ENCODE measurements around the gene VSTM2A.
"Not testable (repeated sequence)": the region's sequence is repeated elsewhere in the genome, so short reads cannot be mapped to it uniquely, and the experiment has no call there.

VSTM2A gene

GRCh38 chr7:54541669-54542625 is at the start of gene VSTM2A:
VSTM2A (plus strand) TSS chr7:54542375; CDS start chr7:54542731, 356 bp downstream.
- DNase-seq: no peak

DNA sequence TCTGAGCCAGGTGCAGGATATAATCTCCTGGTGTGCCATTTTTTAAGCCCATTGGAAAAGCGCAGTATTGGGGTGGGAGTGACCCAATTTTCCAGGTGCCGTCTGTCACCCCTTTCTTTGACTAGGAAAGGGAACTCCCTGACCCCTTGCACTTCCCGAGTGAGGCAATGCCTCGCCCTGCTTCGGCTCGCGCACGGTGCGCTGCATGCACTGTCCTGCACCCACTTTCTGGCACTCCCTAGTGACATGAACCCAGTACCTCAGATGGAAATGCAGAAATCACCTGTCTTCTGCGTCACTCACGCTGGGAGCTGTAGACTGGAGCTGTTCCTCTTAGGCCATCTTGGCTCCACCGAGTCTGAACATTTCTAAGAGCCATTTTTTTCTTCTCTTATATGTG is 37.6 kb upstream of the VSTM2A start:
- not testable (repeated sequence) for DNase-seq

GRCh38 chr7:54529568-54529967 is 12.6 kb upstream of the VSTM2A start:
- no peak for DNase-seq

DNA sequence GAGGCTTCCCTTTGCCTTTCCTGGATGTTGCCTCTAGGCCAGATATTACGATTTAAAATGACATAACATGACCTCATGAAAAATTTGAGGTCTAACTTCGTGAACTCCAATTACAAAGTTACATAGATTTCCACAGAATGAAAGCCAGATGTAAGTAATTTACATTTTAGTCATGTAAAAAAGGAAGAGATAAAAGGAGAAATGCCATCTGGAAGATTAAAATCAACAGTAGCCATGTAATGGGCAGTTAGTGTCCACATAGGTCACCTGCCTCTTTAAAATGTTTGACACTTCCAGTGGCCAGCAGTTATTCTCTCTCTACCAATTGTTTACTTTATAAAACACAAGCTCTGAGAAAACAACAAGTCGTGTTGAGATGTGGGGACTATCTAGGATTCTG is 4.1 kb upstream of the VSTM2A start:
- DNase-seq: no peak

- DNase-seq: no peak
Measured at GRCh38 chr7:54543051-54543488, 895 bp downstream of the VSTM2A start.

DNA sequence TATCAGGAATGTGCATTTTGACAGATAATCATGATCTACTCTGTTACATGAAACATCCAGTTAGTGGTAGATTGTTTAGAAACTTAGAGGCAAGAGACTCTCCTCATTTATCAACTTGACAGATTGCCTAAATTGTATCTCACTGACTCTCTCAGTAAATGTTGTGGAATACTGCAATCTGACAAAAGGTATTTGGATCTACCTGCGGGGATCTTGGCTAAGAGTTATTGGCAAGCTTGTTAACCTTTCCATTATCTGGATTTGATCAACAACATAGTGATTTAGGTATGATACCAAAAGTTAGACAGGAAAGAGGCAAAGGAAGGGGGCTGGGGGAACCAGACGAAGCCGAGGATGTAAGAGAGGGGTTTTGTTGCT is 2.0 kb downstream of the VSTM2A start:
- DNase-seq: no peak

DNA sequence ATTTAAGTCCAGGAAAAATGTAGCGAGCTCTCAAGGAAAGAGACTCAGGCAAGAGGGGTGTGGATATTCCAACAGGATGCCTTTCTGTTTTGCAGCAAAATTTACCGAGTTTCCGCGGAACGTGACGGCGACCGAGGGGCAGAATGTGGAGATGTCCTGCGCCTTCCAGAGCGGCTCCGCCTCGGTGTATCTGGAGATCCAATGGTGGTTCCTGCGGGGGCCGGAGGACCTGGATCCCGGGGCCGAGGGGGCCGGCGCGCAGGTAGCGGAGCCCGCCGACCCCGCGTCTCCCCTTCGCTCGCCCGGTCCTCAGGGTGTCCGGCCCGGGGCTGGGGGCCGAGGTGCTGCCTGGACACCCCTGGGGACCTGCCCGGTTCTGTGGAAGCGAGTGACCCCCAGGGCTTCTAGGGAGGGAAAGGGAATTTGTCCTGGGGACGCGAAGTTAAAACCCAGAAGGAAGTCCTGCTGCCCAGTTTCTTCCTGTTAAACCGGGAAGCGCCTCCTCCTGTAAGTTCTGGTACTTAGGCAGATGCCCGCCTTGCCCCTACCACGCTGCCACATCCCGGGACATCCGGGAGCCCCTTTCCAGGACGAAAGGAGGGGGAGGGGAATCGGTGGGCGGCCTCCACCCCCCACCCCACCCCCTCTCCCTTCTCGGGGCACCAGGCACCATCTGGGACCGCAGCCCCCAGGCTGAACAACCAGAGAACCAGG is 2.5 kb downstream of the VSTM2A start:
- no peak for DNase-seq

GRCh38 chr7:54545241-54545563 is 3.0 kb downstream of the VSTM2A start:
- DNase-seq: no peak

DNA sequence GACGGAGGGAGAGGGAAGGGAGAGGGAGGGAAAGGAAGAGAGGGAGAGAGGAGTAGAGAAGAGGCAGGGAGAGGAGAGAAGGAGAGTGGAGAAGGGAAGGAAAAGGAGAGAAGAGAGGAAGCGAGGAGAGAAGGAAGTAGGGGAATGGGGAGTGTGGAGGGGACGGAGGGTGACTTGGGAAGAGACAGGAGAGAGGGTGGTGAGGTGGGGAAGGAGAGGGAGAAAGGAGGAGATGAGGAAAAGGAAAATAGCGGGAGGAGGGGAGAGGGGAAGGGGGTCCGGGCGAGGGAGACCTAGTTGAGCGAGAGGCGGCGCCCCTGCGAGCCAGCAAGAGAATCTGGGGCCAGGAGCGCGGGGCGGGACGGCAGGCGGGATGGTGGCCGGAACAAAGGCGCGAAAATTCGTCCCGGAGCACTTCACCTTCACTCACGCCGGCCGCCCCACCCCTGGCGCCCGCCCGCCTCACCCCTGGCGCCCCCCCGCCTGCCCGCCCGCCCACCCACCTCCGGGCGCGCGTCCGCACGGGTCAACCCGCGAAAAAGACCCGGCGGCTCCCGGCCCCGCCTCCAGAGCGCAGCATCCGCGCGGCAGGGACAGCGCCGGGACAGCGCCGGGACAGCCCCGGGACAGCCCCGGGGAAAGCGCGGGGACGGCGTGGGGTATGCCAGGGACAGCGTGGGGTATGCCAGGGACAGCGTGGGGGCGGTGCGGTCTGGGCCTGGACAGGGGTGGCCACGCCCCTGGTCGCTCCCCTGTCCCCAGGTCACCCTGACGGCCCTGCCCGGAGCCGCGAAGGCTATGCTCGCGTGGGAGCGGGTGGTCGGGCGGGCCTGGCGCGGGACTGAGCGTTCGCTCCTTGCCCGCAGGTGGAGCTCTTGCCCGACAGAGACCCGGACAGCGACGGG is 4.2 kb downstream of the VSTM2A start:
- DNase-seq: no peak

DNA sequence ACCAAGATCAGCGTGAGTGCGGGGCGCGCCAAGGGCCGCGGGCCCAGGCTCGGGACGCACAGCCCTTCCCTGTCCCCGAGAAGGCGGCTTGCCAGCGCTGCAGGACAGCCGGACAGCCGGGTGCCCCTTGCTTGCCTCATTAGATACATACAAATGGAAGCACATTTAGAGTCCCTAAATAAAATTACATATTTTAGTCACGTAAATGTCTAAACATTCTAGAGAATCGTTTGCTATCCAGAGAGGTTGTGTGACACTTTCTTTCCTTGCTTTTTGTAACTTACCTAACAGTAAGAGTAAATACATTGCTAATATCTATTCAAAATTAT is 4.8 kb downstream of the VSTM2A start:
- no peak for DNase-seq

- no peak for DNase-seq
Measured at GRCh38 chr7:54550471-54550870, 8.3 kb downstream of the VSTM2A start.

DNA sequence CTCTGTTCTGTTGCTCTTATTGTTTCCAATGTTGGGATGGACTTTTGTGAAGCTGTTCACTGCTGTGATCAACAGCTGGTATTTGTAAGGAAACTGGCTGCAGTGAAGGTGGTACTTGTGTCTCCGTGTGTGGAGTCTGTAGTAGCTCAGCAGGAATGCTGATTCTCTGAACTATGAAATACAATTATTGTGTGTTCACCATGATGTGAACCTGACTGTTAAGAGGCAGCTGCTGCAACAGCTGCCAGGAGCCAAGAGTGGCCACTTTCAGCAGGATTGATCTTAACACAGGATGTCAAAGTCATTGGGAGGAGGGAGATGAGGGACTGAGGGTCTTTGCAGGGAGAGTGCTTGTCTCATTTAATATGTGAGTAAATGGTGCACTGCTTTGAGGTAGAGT is 13.9 kb downstream of the VSTM2A start:
- DNase-seq: no peak

GRCh38 chr7:54559401-54559800 is 17.2 kb downstream of the VSTM2A start:
- DNase-seq: no peak

GRCh38 chr7:54560198-54560597 is 18.0 kb downstream of the VSTM2A start:
- no peak for DNase-seq

GRCh38 chr7:54560723-54561122 is 18.5 kb downstream of the VSTM2A start:
- no peak for DNase-seq

DNA sequence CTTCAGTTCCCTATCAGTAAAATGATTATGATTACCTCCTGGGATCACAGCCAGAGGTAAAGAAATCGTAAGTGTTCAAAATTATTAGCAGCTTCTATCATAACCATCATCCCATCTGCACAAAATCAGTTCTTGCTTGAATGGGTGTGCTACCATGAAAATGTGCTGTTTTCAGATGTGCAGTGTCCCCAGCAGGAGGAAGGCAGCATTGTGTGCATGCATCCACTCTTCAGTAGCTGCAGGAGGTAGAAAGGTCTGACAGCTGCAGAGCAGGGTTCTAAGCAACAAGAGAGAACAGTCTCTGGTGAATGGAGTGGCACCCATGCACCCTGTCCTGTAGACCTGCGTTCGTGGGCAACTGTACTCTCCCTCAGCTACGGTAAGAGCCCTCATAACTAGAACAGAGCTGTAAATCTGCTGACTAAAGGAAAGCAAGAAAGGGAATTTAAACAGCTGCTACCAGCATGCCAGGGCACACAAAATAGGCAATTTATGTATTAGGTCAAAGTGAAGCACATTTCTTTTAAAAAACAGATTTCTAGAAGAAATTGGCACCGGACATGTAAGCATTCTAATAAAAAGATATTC is 21.2 kb downstream of the VSTM2A start:
- no peak for DNase-seq

DNA sequence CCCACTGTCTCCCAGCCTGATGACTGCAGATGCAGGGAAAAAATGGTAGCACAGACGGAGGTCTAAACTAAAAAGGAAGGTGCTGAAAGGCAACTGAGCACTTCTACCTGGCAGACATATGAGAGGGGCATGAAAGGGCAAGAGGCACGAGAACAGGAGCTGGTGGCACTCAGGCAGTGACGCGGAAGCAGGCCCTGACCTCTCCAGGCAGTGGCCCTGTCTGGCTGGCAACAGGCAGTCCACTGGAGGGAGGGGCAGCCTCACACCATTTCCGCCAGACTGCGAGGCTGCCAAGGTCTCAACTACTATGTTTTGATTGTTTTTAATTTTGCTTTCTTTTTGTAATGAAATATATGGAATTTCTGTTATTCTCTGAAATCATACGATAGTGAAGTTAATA is 23.3 kb downstream of the VSTM2A start:
- DNase-seq: no peak

- no peak for DNase-seq
Measured at GRCh38 chr7:54581511-54581910, 39.3 kb downstream of the VSTM2A start.

DNA sequence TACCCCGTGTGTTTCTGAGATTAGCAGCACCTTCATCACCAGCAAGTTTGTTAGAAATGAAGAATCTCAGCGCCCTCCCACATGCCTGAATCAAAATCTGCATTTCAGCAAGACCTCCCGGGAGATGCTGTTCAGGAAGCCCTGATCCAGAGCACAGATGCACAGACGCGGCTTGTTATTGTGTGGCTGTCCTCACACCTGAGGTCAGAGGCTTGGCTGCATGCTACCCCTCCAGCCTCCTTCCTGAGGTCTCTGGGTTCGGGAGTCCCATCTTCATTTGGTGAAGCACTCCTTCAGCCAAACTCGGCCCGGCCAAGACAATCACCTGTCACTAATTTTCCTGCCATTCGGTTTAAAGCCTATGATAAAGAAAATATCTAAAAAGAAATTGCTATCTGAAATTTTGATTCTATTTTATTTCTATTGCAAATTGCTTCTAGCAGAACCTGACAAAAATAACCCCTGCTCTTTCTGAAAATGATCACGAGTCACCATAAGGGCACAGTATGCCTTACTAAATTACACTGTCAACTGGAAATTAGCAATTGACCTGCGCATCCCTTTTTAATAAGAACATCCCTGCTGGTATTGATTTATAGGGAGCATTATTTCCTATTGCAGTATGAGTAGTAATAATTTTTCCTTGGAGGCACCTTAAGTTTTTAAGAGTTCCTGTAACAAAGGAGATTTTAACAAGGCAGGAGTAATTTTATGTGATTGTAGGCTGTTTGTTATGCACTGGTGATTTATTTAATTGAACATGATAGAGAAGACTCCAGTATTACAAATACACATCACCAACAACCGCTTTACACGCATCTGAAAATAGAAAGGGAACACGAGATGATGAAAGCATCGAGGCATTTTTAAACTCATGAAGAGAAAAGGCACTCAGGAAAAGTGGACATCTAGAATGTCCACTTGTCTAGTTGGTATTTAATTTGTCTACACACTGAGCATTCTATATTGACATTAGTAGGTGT is 49.5 kb downstream of the VSTM2A start:
- DNase-seq: no peak

- no peak for DNase-seq
Measured at GRCh38 chr7:54596747-54597146, 54.6 kb downstream of the VSTM2A start.

- no peak for DNase-seq
Measured at GRCh38 chr7:54615537-54615936, 73.4 kb downstream of the VSTM2A start.

Data from NCI-H1694 treated with DMSO at 0.1 percent for 48 hours (cell line).